PC-3 (cell line): ENCODE data around the gene RBM10. TPM values are rescaled to one million over a fixed set of nuclear protein-coding genes. Genes with fewer than 3 reads are reported as not detected.

ENCODE experiments used
- ATAC-seq: fragments of 200-7000 bp; cut with Tn5 transposase; 2 replicates; pipeline ENCODE4 v1.9.1; 2020; ENCODE audit warnings: mild to moderate bottlenecking, moderate library complexity
- BruUV-seq: library from RNA; stranded (reverse); fragments of 400-500 nt; replicated peaks from 2 replicates; lab custom pipeline; 2021; lab: Mats Ljungman, UMichigan
- CTCF ChIA-PET: fragments of 300-600 bp; sonication (Branson Sonifier 250); formaldehyde crosslinking; loops from one replicate; lab custom pipeline; 2022; ENCODE audit warnings: antibody characterized with exemption; lab: Charles Lee
- POLR2A ChIA-PET: fragments of 300-600 bp; sonication (Branson Sonifier 250); formaldehyde crosslinking; loops from one replicate; lab custom pipeline; 2022; ENCODE audit warnings: antibody characterized with exemption; ENCODE audit not compliant: unreplicated experiment; lab: Charles Lee
- DNase-seq: peaks from one replicate; pipeline ENCODE4 v3.0.0-alpha.2; 2015
- H2AFZ ChIP-seq: fragments of 300-600 bp; sonication (generic); 2 replicates; pipeline ENCODE4 v1.6.0; 2016; ENCODE audit warnings: antibody characterized with exemption, low read length
- H3F3A ChIP-seq: fragments of 300-600 bp; sonication (generic); one replicate; pipeline ENCODE4 v1.6.0; 2017; ENCODE audit warnings: antibody characterized with exemption, low read length, control low read depth, mild to moderate bottlenecking; ENCODE audit not compliant: unreplicated experiment
- H3K27ac ChIP-seq: fragments of 300-600 bp; sonication (generic); 2 replicates; pipeline ENCODE4 v1.5.1; 2016; ENCODE audit warnings: mild to moderate bottlenecking, low read length
- H3K27me3 ChIP-seq: fragments of 300-600 bp; sonication (generic); 2 replicates; pipeline ENCODE4 v1.6.1; 2016; ENCODE audit warnings: low read length, mixed read lengths
- H3K36me3 ChIP-seq: fragments of 300-600 bp; sonication (generic); 2 replicates; pipeline ENCODE4 v1.6.1; 2016; ENCODE audit warnings: low read depth, mixed run types, low read length, mixed read lengths
- H3K4me1 ChIP-seq: fragments of 300-600 bp; sonication (generic); 2 replicates; pipeline ENCODE4 v1.5.1; 2016; ENCODE audit warnings: low read length; ENCODE audit not compliant: insufficient read depth
- H3K4me2 ChIP-seq: fragments of 300-600 bp; sonication (generic); 2 replicates; pipeline ENCODE4 v1.6.0; 2016; ENCODE audit warnings: low read length
- H3K4me3 ChIP-seq: fragments of 300-600 bp; sonication (generic); 2 replicates; pipeline ENCODE4 v1.5.1; 2016; ENCODE audit warnings: mild to moderate bottlenecking, low read length, mixed read lengths
- H3K79me2 ChIP-seq: fragments of 300-600 bp; sonication (generic); 2 replicates; pipeline ENCODE4 v1.6.1; 2017; ENCODE audit warnings: low read length, mixed read lengths
- H3K9ac ChIP-seq: fragments of 300-600 bp; sonication (generic); 2 replicates; pipeline ENCODE4 v1.6.0; 2016; ENCODE audit warnings: mild to moderate bottlenecking, low read length
- H3K9me2 ChIP-seq: fragments of 300-600 bp; sonication (generic); replicated peaks from 2 replicates; pipeline ENCODE4 v1.6.1; 2016; ENCODE audit warnings: mixed run types, low read length, mixed read lengths
- H3K9me3 ChIP-seq: fragments of 300-600 bp; sonication (generic); 2 replicates; pipeline ENCODE4 v1.6.1; 2016; ENCODE audit warnings: low read length, mixed read lengths
- H4K20me1 ChIP-seq: fragments of 300-600 bp; sonication (generic); 2 replicates; pipeline ENCODE4 v1.6.1; 2016; ENCODE audit warnings: low read length, mixed read lengths
- CTCF ChIP-seq: fragments of 300-600 bp; sonication (generic); conservative IDR thresholded peaks from 2 replicates; pipeline ENCODE4 v1.5.1; 2017; ENCODE audit warnings: antibody characterized with exemption, low read depth, mild to moderate bottlenecking, low read length
- EZH2 ChIP-seq: fragments of 300-600 bp; sonication (generic); IDR thresholded peaks from one replicate; pipeline ENCODE4 v1.6.1; 2017; ENCODE audit warnings: antibody characterized with exemption, mild to moderate bottlenecking, low read length; ENCODE audit not compliant: unreplicated experiment
- EZH2phosphoT487 ChIP-seq: fragments of 300-600 bp; sonication (generic); IDR thresholded peaks from 2 replicates; pipeline ENCODE4 v1.6.1; 2018; ENCODE audit warnings: mild to moderate bottlenecking, antibody characterized with exemption, low read length, borderline replicate concordance
- intact Hi-C: fragments of 100-400 bp; cut with micrococcal nuclease; formaldehyde crosslinking; loops from 2 replicates; pipeline ENCODE4 v1.9.0; 2023
- total RNA-seq: library from RNA; depleted of rRNA; stranded (reverse); fragments of >200 nt; gene quantifications from 2 replicates; pipeline ENCODE4 v1.2.3, GENCODE V29; 2014

Gene RBM10
- total RNA-seq, 1 experiment from 2014 or later = 71.5 TPM

GRCh38 chrX:47166126-47166525 is 21.1 kb downstream of the RBM10 start:
- Histone ChIP-seq H3K27me3 (no peaks in the 10 kb centered on the region), H3K4me3 (no peak overlapping the region), H3K27ac (no peak overlapping the region), H3K79me2 (peaks cover 43% of the 10 kb centered on the region), H3K9me2 (no peaks in the 10 kb centered on the region), H3F3A (no peaks in the 10 kb centered on the region), H3K4me1 (no peaks in the 10 kb centered on the region), H3K9ac (no peak overlapping the region), H4K20me1 (no peaks in the 10 kb centered on the region), H3K4me2 (no peak overlapping the region), H2AFZ (no peak overlapping the region), H3K9me3 (no peaks in the 10 kb centered on the region), H3K36me3 (no peaks in the 10 kb centered on the region)
- CTCF ChIA-PET = interaction anchor here (0.6 kb wide), 1 partner anchor 1194 kb away, joined by 3 read pairs; no protein-coding TSS in a partner anchor
- BruUV-seq = no TSS peak
- intact Hi-C loops = no loop called here
- TF ChIP-seq EZH2phosphoT487 = no peak
- TF ChIP-seq CTCF = no peak
- no peak for TF ChIP-seq EZH2
- DNase-seq = no peak
- no peak for ATAC-seq
- POLR2A ChIA-PET = no interaction called here

- Histone ChIP-seq H3K27ac (no peak overlapping the region), H3K9ac (no peak overlapping the region), H3K9me3 (no peaks in the 10 kb centered on the region), H4K20me1 (no peaks in the 10 kb centered on the region), H2AFZ (no peak overlapping the region), H3K4me1 (no peaks in the 10 kb centered on the region), H3F3A (no peaks in the 10 kb centered on the region), H3K79me2 (peaks cover 25% of the 10 kb centered on the region), H3K4me2 (no peak overlapping the region), H3K36me3 (no peaks in the 10 kb centered on the region; the same call in 1 of the 2 replicates), H3K9me2 (no peaks in the 10 kb centered on the region), H3K4me3 (no peak overlapping the region), H3K27me3 (no peaks in the 10 kb centered on the region)
- CTCF ChIA-PET = no interaction called here
- intact Hi-C loops = no loop called here
- no peak for ATAC-seq
- no TSS peak for BruUV-seq
- POLR2A ChIA-PET = no interaction called here
- TF ChIP-seq EZH2 (no peak), EZH2phosphoT487 (no peak), CTCF (no peak)
- DNase-seq = no peak
These were observed 23.6 kb downstream of the RBM10 start for GRCh38 chrX:47168495-47169073.

- peaks cover 22% of the 10 kb centered on the region for H3K79me2 ChIP-seq
These were observed 24.3 kb downstream of the RBM10 start for GRCh38 chrX:47169273-47169672.

More at GRCh38 chrX:47169273-47169672, 24.3 kb downstream of the RBM10 start:
- no peaks in the 10 kb centered on the region; the same call in 1 of the 2 replicates for H3K36me3 ChIP-seq
- no peaks in the 10 kb centered on the region for H3K4me1 ChIP-seq
- no peak overlapping the region for H3K4me3 ChIP-seq
- POLR2A ChIA-PET = no interaction called here
- H3K9me3 ChIP-seq = no peaks in the 10 kb centered on the region
- no peaks in the 10 kb centered on the region for H3K9me2 ChIP-seq
- no peak overlapping the region for H3K27ac ChIP-seq
- no peak for TF ChIP-seq CTCF
- no peak for TF ChIP-seq EZH2
- no peak for TF ChIP-seq EZH2phosphoT487
- intact Hi-C loops = no loop called here
- CTCF ChIA-PET = no interaction called here
- no peaks in the 10 kb centered on the region for H4K20me1 ChIP-seq
- DNase-seq (no peak), ATAC-seq (no peak)
- H3K27me3 ChIP-seq = no peaks in the 10 kb centered on the region
- H2AFZ ChIP-seq = no peak overlapping the region
- BruUV-seq = no TSS peak
- H3F3A ChIP-seq = no peaks in the 10 kb centered on the region
- H3K4me2 ChIP-seq = no peak overlapping the region
- no peak overlapping the region for H3K9ac ChIP-seq
